Heart right ventricle (tissue), 16 donors: Measurements from ENCODE around the gene SART3. TPM values are rescaled to one million over a fixed set of nuclear protein-coding genes. Genes with fewer than 3 reads are reported as not detected.

Source experiments
- ATAC-seq, 8 donors: fragments of 200-7000 bp; cut with Tn5 transposase; one replicate each; pipeline ENCODE4 v1.9.1; 2020; ENCODE audit warnings: mild to moderate bottlenecking in 8 of 8, moderate library complexity in 8 of 8, moderate number of reproducible peaks in 1 of 8
- DNase-seq, 2 donors: peaks; one replicate each; pipeline ENCODE4 v3.0.0-alpha.2; 2020
- H3K27ac ChIP-seq, 10 donors: fragments of 200-600 bp; sonication (generic) in 2 of 10; one replicate each; pipeline versions ENCODE4 v1.5.0 to v1.8.0; 2020 to 2022; ENCODE audit warnings: mild to moderate bottlenecking in 3 of 10
- H3K27me3 ChIP-seq, 7 donors: fragments of 200-600 bp; one replicate each; pipeline ENCODE4 v1.8.0; 2021 to 2022; ENCODE audit warnings: mild to moderate bottlenecking in 2 of 7
- H3K36me3 ChIP-seq, 9 donors: fragments of 200-600 bp; sonication (generic) in 1 of 9; one replicate each; pipeline versions ENCODE4 v1.5.0 to v1.8.0; 2020 to 2022; ENCODE audit warnings: mild to moderate bottlenecking in 2 of 9
- H3K4me1 ChIP-seq, 9 donors: fragments of 200-600 bp; sonication (generic) in 1 of 9; one replicate each; pipeline versions ENCODE4 v1.5.0 to v1.8.0; 2020 to 2022; ENCODE audit warnings: mild to moderate bottlenecking in 4 of 9
- H3K4me3 ChIP-seq, 10 donors: fragments of 200-600 bp; sonication (generic) in 2 of 10; one replicate each; pipeline versions ENCODE4 v1.5.0 to v1.8.0; 2020 to 2022; ENCODE audit warnings: mild to moderate bottlenecking in 7 of 10, moderate library complexity in 2 of 10
- H3K9me3 ChIP-seq, 11 donors: fragments of 200-600 bp in 10 of 11; sonication (generic) in 2 of 11; one replicate each; pipeline versions ENCODE4 v1.5.0 to v1.8.0; 2013 to 2022; ENCODE audit warnings: mild to moderate bottlenecking in 2 of 11, control low read depth in 1 of 11, moderate library complexity in 1 of 11
- CTCF ChIP-seq, 9 donors: fragments of 200-600 bp; sonication (generic) in 2 of 9; IDR thresholded peaks; one replicate each; pipeline versions ENCODE4 v1.5.0 to v1.8.0; 2021 to 2022; ENCODE audit warnings: antibody characterized with exemption in 9 of 9, mild to moderate bottlenecking in 5 of 9, moderate library complexity in 1 of 9
- WGBS, 2 donors: extraction: QIAGEN DNeasy Blood & Tissue Kit; methylation state at CpG; one replicate each; pipeline ENCODE4 v1.1.7; 2013; ENCODE audit warnings: inconsistent platforms in 1 of 2; 5-methylcytosine and 5-hydroxymethylcytosine counted together
- intact Hi-C, 10 donors: fragments of 100-400 bp; cut with DNase I; formaldehyde crosslinking; loops; one replicate each; pipeline versions ENCODE4 v1.11.1 to v1.14.2; 2022
- polyA plus RNA-seq, 2 donors: library from polyadenylated mRNA; stranded (reverse); fragments of 200-250 nt; gene quantifications; one replicate each; pipeline ENCODE4 v1.2.3, GENCODE V29; 2013
- total RNA-seq, 10 donors: library from RNA; stranded (reverse); fragmentation: NEBNext Ultra II Directional in 3 of 10; extraction: Animal tissue kit (Norgen Biotek cat#: 25700) in 3 of 10; gene quantifications; one replicate each; pipeline versions ENCODE4 v1.2.1 to v1.2.4, GENCODE V29; 2021 to 2023
- donor health status: Arrhythmogenic right ventricular cardiomyopathy.
- donor health status: ischemic (EF 13 %, LVEDD 7.1; RV severe dilation, severe dysfunction).
- donor health status: healthy with polysubstance abuse.
- donor health status: DM: no; HTN: yes; CAD: no.
- donor health status: DM: no; HTN: no; CAD: no.
- donor health status: ischemic (EF 25% LVEDD 6.9; RV normal size, moderate dysfunction).
- donor health status: ischemic (EF 25% LVEDD 5.7; RV mildly dilated, moderate dysfunction).
- donor health status: healthy.
- donor health status: DM: yes; HTN: yes; CAD: no.
- donor health status: Ischemic cardiomyopathy.
- donor health status: ischemic (EF 35%, LVEDD 5.7; RV mildly dilated, moderate dysfunction).
- donor health status: nonischemic (EF 11% LVEDD 7.7; RV severe dilation, severe dysfunction).
- donor health status: DM: yes; HTN: yes; CAD: no.
- donor health status: PGD.
- donor health status: ischemic (EF 29% LVEDD 5.4; RV normal size, mild dysfunction).
- donor health status: nonischemic (EF 23%, LVEDD 6.1; RV moderate dilation, normal function).

Gene SART3
- total and polyA plus RNA-seq, 12 donors, result 13.5 to 38.0 (median 24.4) TPM

DNA sequence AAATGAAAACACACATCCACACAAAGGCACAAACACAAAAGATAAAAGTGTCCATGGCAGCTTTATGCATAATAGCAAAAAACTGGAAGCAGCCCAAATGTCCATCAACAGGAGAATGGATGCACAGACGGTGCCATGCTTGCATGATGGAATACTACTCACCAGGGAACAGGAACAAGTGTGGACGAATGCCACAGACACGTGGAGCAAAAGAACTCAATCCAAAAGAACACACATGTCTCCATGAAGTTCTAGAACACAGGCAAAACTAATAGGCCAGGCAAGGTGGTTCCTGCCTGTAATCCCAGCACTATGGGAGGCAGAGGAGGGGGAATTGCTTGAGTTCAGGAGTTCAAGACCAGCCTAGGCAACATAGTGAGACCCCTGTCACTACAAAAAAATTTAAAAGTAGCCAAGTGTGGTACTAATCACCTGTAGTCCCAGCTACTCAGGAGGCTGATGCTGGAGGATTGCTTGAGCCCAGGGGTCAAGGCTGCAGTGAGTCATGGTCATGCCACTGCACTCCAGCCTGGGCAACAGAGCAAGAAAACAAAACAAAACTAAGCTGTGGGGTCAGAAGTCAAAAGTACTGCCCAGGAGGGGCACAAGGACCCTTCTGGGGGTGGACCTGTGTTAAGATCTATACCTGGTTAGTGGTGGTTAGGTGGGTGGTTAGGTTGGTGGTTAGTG lies 44.2 kb upstream of the SART3 start:
- intact Hi-C loops, result loop anchor here in 1 of 10 donors (5.0 kb wide), 1 partner anchor 33 kb away; no protein-coding TSS in a partner anchor
- Histone ChIP-seq H3K9me3 (no peaks in the 10 kb centered on the region), H3K4me1 (peaks cover 0 to 16% (median 9%) of the 10 kb centered on the region in 9 donors), H3K4me3 (no peak overlapping the region), H3K27ac (no peak overlapping the region), H3K36me3 (no peaks in the 10 kb centered on the region), H3K27me3 (no peaks in the 10 kb centered on the region)
- ATAC-seq (no peak), DNase-seq (no peak)
- 60 to 65% methylated on average over 3 of the region's 3 CpGs for WGBS, 2 donors
- no peak for TF ChIP-seq CTCF (IDR thresholded peaks at IDR 0.05)

DNA sequence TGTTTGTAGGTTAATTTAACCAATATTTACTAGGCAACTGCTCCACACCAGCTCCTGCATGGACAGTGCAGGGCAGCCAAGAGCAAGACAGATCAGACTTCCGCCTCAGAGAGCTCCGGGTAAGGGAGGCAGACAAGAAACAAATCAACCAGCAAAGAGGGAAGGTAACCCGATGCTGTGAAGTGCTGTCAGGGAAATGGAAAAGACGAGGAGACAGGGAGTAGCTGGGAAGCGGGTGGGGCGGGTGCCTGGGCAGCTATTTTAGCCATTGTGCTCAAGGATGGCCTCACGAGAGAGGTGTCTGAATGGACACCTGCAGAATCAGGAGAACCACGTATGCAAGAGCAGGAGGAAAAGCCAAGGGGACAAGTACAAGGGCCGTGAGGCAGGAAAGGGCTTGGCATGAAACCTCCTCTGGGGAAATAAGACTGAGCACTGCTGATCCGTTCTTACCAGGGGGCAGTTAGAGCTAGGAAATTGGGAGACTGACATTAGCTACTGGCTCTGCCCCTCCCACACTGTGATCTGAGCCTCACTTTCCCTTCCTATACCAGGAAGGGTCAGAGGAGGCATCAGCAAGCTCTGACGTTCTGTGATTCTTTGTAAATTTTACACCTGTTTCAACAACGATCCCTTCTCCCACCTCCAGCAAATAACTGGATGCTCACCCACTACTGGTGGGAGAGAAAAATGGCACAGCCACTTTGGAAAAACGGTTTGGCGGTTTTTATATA lies 43.4 kb upstream of the SART3 start:
- peaks cover 0 to 8% (median 3%) of the 10 kb centered on the region in 9 donors for H3K4me1 ChIP-seq
- no peak overlapping the region for H3K27ac ChIP-seq
- intact Hi-C loops, result no loop called here
- H3K27me3 ChIP-seq, result no peaks in the 10 kb centered on the region
- DNase-seq, result no peak
- TF ChIP-seq CTCF (IDR thresholded peaks at IDR 0.05), result no peak
- H3K4me3 ChIP-seq, result no peak overlapping the region
- ATAC-seq, result no peak
- H3K36me3 ChIP-seq, result no peaks in the 10 kb centered on the region
- no peaks in the 10 kb centered on the region for H3K9me3 ChIP-seq
- whole genome bisulfite sequencing, 2 donors, result 44 to 51% methylated on average over 14 of the region's 14 CpGs

DNA sequence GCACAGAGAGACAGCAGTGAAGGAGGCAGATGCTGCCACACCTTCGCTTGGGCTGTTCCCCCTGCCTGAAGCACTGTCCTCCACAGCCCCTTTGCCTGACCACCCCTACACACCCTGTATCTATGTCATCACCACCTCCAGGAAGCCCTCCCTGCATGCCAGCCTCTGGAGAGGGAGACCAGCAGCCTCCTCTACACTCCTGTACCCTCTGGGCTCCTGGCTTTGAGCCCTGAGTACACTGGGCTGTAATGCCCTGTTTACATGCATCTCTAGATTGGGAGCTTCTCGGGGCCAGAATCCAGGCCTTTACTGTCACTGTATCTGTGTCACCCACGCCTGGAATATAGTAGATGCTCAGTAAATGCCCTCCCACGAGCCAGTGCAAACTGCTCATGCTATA lies 42.8 kb upstream of the SART3 start:
- WGBS, 2 donors, result 89 to 92% methylated on average over 4 of the region's 4 CpGs
- ATAC-seq (no peak), DNase-seq (no peak)
- no peak for TF ChIP-seq CTCF (IDR thresholded peaks at IDR 0.05)
- Histone ChIP-seq H3K4me3 (no peak overlapping the region), H3K4me1 (peaks cover 0 to 4% (median 0%) of the 10 kb centered on the region in 9 donors), H3K9me3 (no peaks in the 10 kb centered on the region), H3K27me3 (no peaks in the 10 kb centered on the region), H3K27ac (no peak overlapping the region), H3K36me3 (no peaks in the 10 kb centered on the region)
- intact Hi-C loops, result no loop called here

DNA sequence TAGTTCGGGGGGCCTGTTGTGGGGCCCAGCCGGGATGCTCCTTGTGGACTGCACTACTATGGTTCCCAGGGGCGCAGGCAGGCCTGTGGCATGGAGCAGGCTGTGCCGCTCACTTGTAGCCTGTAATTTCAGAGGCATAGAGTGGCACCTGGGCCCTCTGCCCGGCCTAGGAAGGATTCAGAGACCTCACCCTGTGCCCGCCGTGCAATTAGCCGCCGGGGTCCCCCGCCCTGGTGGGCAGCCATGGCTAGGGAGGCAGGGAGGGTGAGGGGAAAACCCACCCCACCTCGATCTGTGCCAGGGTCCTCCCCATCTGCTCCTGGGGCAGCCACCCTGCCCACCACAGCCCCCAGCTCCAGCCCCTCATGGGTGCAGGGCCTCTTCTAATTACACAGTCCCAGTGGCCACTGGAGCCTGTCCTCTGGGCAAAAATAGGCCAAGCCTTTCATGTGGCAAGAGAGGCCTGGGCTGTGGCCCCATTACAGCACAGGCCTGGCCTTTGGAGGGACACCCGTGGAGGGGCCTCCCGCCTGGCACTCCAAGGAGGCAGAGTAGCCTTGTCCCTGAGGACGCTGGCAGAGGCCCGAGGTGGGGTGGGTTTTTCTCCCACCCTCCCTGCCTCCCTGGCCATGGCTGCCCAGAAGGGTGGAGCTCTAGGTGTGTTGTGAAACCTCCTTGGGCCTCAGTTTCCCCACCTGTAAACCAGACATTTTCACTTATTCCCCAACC lies 42.2 kb upstream of the SART3 start:
- Histone ChIP-seq H3K36me3 (no peaks in the 10 kb centered on the region), H3K4me3 (no peak overlapping the region), H3K27ac (no peak overlapping the region), H3K27me3 (peaks cover 0 to 3% (median 0%) of the 10 kb centered on the region in 7 donors), H3K9me3 (no peaks in the 10 kb centered on the region), H3K4me1 (peaks cover 0 to 4% (median 0%) of the 10 kb centered on the region in 9 donors)
- no peak for DNase-seq
- TF ChIP-seq CTCF (IDR thresholded peaks at IDR 0.05), result no peak
- intact Hi-C loops, result no loop called here
- WGBS, 2 donors, result 88 to 92% methylated on average over 15 of the region's 15 CpGs
- ATAC-seq, result no peak
